SK-N-MC (cell line): ENCODE measurements around the gene CFAP46.

Experiments
- EZH2 ChIP-seq: fragments of 200-600 bp; sonication (generic); IDR thresholded peaks from one replicate; pipeline ENCODE4 v1.6.1; 2017; ENCODE audit warnings: antibody characterized with exemption
- FOXP2 ChIP-seq: optimal IDR thresholded peaks from 2 replicates; pipeline ENCODE3; 2011; ENCODE audit warnings: mild to moderate bottlenecking, moderate library complexity; ENCODE audit not compliant: insufficient read depth; ENCODE audit errors: extremely low read length, control extremely low read depth
- POLR2AphosphoS5 ChIP-seq: IDR thresholded peaks from 2 replicates; pipeline ENCODE4 v1.6.1; 2012; ENCODE audit warnings: mild to moderate bottlenecking, low read depth, low read length, borderline replicate concordance

DNA sequence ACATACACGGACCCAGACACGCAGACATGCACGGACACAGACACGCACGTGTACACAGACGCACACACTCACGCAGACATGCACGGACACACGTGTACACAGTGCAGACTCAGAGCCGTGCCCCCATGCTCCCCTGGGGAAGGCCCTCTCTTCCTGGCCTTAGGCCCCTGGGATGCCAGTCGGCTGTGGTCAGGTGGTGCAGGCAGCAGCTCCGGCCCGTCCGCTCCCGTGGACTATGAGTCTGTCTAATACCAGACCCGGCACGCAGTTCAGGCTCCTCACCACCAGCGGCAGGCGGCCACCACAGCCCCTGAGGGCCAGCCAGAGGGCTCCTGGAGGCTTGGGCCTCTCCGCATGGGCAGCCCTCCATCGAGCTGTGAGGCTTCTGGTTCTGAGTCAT lies 104.5 kb downstream of the CFAP46 start:
- no peak for TF ChIP-seq POLR2AphosphoS5
- no peak for TF ChIP-seq EZH2
- no peak for TF ChIP-seq FOXP2
